HEK293 (cell line): ENCODE results near the gene GPI.

ENCODE experiments used
- EGR2 ChIP-seq: fragments of 450-650 bp; formaldehyde crosslinking; IDR thresholded peaks from 2 replicates; pipeline ENCODE4 v1.5.1; 2016; ENCODE audit warnings: low read depth, missing biosample characterization, missing genetic modification characterization
- GLIS2 ChIP-seq: fragments of 450-650 bp; formaldehyde crosslinking; IDR thresholded peaks from 2 replicates; pipeline ENCODE4 v1.5.1; 2016; ENCODE audit warnings: missing biosample characterization, missing genetic modification characterization
- SALL2 ChIP-seq: fragments of 450-650 bp; formaldehyde crosslinking; IDR thresholded peaks from 2 replicates; pipeline ENCODE4 v1.5.0; 2017; ENCODE audit warnings: missing biosample characterization, mild to moderate bottlenecking, missing genetic modification characterization, borderline replicate concordance
- SCRT2 ChIP-seq: fragments of 450-650 bp; formaldehyde crosslinking; IDR thresholded peaks from 2 replicates; pipeline ENCODE4 v1.5.1; 2016; ENCODE audit warnings: missing biosample characterization, missing genetic modification characterization
- YY2 ChIP-seq: fragments of 450-650 bp; formaldehyde crosslinking; IDR thresholded peaks from 2 replicates; pipeline ENCODE4 v1.5.1; 2016; ENCODE audit warnings: missing biosample characterization, missing genetic modification characterization
- ZFP37 ChIP-seq: fragments of 450-650 bp; formaldehyde crosslinking; IDR thresholded peaks from 2 replicates; pipeline ENCODE4 v1.5.1; 2016; ENCODE audit warnings: missing biosample characterization, missing genetic modification characterization
- ZNF10 ChIP-seq: fragments of 450-650 bp; formaldehyde crosslinking; IDR thresholded peaks from 2 replicates; pipeline ENCODE4 v1.5.1; 2017; ENCODE audit warnings: missing biosample characterization, missing genetic modification characterization
- ZNF16 ChIP-seq: fragments of 450-650 bp; formaldehyde crosslinking; IDR thresholded peaks from 2 replicates; pipeline ENCODE4 v1.5.1; 2016; ENCODE audit warnings: low read depth, missing biosample characterization, missing genetic modification characterization
- ZNF24 ChIP-seq: fragments of 450-650 bp; formaldehyde crosslinking; IDR thresholded peaks from 2 replicates; pipeline ENCODE4 v1.5.1; 2016; ENCODE audit warnings: missing biosample characterization, missing genetic modification characterization
- ZNF26 ChIP-seq: fragments of 450-650 bp; formaldehyde crosslinking; IDR thresholded peaks from 2 replicates; pipeline ENCODE4 v1.5.1; 2016; ENCODE audit warnings: missing biosample characterization, missing genetic modification characterization
- ZNF292 ChIP-seq: fragments of 450-650 bp; formaldehyde crosslinking; IDR thresholded peaks from 2 replicates; pipeline ENCODE4 v1.5.1; 2016; ENCODE audit warnings: low read depth, missing biosample characterization, missing genetic modification characterization, borderline replicate concordance
- ZNF394 ChIP-seq: fragments of 450-650 bp; formaldehyde crosslinking; IDR thresholded peaks from 2 replicates; pipeline ENCODE4 v1.5.1; 2016; ENCODE audit warnings: missing biosample characterization, missing genetic modification characterization, mild to moderate bottlenecking, moderate library complexity, borderline replicate concordance
- ZNF518A ChIP-seq: fragments of 450-650 bp; formaldehyde crosslinking; conservative IDR thresholded peaks from 2 replicates; pipeline ENCODE4 v1.5.1; 2016; ENCODE audit warnings: low read depth, missing biosample characterization, missing genetic modification characterization
- ZNF560 ChIP-seq: fragments of 450-650 bp; formaldehyde crosslinking; IDR thresholded peaks from 2 replicates; pipeline ENCODE4 v1.5.1; 2017; ENCODE audit warnings: missing biosample characterization, missing genetic modification characterization, borderline replicate concordance
- ZNF561 ChIP-seq: fragments of 450-650 bp; IDR thresholded peaks from 2 replicates; pipeline ENCODE4 v1.5.1; 2018; ENCODE audit warnings: missing biosample characterization, missing genetic modification characterization, borderline replicate concordance
- ZNF626 ChIP-seq: fragments of 450-650 bp; sonication (Bioruptor Pico); formaldehyde crosslinking; IDR thresholded peaks from 2 replicates; pipeline ENCODE4 v1.5.1; 2018; ENCODE audit warnings: missing biosample characterization, missing genetic modification characterization, inconsistent platforms
- ZNF629 ChIP-seq: fragments of 450-650 bp; formaldehyde crosslinking; IDR thresholded peaks from 2 replicates; pipeline ENCODE4 v1.5.1; 2017; ENCODE audit warnings: missing biosample characterization, missing genetic modification characterization
- ZNF843 ChIP-seq: fragments of 450-650 bp; formaldehyde crosslinking; IDR thresholded peaks from 2 replicates; pipeline ENCODE4 v1.5.1; 2016; ENCODE audit warnings: missing biosample characterization, missing genetic modification characterization
- TF ChIP-seq, protein P1 (sequence below): fragments of 450-650 bp; formaldehyde crosslinking; IDR thresholded peaks from 2 replicates; pipeline ENCODE4 v1.5.1; 2016; ENCODE audit warnings: missing biosample characterization, missing genetic modification characterization
- TF ChIP-seq, protein P2 (sequence below): fragments of 450-650 bp; formaldehyde crosslinking; IDR thresholded peaks from 2 replicates; pipeline ENCODE4 v1.5.1; 2016; ENCODE audit warnings: missing biosample characterization, missing genetic modification characterization
- TF ChIP-seq, protein P3 (sequence below): fragments of 450-650 bp; formaldehyde crosslinking; IDR thresholded peaks from 2 replicates; pipeline ENCODE4 v1.5.1; 2017; ENCODE audit warnings: missing biosample characterization, missing genetic modification characterization
- TF ChIP-seq, protein P4 (sequence below): fragments of 450-650 bp; formaldehyde crosslinking; IDR thresholded peaks from 2 replicates; pipeline ENCODE4 v1.5.1; 2016; ENCODE audit warnings: missing biosample characterization, missing genetic modification characterization

GPI gene

GRCh38 chr19:34336781-34337271, 28.2 kb upstream of the GPI start (continued):
- no peak for TF ChIP-seq ZNF518A (tag by site-specific recombination)
- peak; percentile 39; the same call in 1 of the 2 replicates for TF ChIP-seq EGR2 (tag by site-specific recombination)
- peak; percentile 50; the same call in 1 of the 2 replicates for TF ChIP-seq ZNF629 (tag by site-specific recombination)
- TF ChIP-seq ZNF560: no peak
- no peak for TF ChIP-seq ZNF16 (tag by site-specific recombination)
- no peak for TF ChIP-seq SCRT2 (tag by site-specific recombination)
- TF ChIP-seq ZNF292 (tag by site-specific recombination): no peak
- no peak for TF ChIP-seq ZNF24 (tag by site-specific recombination)
- no peak for TF ChIP-seq ZNF626
- TF ChIP-seq ZNF394 (tag by site-specific recombination): no peak
- TF ChIP-seq, protein P1, sequence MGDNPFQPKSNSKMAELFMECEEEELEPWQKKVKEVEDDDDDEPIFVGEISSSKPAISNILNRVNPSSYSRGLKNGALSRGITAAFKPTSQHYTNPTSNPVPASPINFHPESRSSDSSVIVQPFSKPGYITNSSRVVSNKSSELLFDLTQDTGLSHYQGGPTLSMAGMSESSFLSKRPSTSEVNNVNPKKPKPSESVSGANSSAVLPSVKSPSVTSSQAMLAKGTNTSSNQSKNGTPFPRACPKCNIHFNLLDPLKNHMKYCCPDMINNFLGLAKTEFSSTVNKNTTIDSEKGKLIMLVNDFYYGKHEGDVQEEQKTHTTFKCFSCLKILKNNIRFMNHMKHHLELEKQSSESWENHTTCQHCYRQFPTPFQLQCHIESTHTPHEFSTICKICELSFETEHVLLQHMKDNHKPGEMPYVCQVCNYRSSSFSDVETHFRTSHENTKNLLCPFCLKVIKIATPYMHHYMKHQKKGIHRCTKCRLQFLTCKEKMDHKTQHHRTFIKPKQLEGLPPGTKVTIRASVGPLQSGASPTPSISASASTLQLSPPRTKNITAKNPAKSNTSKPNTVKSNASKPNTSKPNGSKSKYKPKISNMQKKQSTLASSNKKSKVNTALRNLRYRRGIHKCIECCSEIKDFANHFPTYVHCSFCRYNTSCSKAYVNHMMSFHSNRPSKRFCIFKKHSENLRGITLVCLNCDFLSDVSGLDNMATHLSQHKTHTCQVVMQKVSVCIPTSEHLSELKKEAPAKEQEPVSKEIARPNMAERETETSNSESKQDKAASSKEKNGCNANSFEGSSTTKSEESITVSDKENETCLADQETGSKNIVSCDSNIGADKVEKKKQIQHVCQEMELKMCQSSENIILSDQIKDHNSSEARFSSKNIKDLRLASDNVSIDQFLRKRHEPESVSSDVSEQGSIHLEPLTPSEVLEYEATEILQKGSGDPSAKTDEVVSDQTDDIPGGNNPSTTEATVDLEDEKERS (tag by site-specific recombination): no peak
- no peak for TF ChIP-seq ZFP37 (tag by site-specific recombination)
- TF ChIP-seq, protein P2, sequence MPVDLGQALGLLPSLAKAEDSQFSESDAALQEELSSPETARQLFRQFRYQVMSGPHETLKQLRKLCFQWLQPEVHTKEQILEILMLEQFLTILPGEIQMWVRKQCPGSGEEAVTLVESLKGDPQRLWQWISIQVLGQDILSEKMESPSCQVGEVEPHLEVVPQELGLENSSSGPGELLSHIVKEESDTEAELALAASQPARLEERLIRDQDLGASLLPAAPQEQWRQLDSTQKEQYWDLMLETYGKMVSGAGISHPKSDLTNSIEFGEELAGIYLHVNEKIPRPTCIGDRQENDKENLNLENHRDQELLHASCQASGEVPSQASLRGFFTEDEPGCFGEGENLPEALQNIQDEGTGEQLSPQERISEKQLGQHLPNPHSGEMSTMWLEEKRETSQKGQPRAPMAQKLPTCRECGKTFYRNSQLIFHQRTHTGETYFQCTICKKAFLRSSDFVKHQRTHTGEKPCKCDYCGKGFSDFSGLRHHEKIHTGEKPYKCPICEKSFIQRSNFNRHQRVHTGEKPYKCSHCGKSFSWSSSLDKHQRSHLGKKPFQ (tag by site-specific recombination): no peak
- TF ChIP-seq ZNF26: no peak
- TF ChIP-seq ZNF843 (tag by site-specific recombination): no peak
- no peak for TF ChIP-seq GLIS2 (tag by site-specific recombination)
- TF ChIP-seq, protein P3, sequence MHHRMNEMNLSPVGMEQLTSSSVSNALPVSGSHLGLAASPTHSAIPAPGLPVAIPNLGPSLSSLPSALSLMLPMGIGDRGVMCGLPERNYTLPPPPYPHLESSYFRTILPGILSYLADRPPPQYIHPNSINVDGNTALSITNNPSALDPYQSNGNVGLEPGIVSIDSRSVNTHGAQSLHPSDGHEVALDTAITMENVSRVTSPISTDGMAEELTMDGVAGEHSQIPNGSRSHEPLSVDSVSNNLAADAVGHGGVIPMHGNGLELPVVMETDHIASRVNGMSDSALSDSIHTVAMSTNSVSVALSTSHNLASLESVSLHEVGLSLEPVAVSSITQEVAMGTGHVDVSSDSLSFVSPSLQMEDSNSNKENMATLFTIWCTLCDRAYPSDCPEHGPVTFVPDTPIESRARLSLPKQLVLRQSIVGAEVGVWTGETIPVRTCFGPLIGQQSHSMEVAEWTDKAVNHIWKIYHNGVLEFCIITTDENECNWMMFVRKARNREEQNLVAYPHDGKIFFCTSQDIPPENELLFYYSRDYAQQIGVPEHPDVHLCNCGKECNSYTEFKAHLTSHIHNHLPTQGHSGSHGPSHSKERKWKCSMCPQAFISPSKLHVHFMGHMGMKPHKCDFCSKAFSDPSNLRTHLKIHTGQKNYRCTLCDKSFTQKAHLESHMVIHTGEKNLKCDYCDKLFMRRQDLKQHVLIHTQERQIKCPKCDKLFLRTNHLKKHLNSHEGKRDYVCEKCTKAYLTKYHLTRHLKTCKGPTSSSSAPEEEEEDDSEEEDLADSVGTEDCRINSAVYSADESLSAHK: no peak
- TF ChIP-seq YY2 (tag by site-specific recombination): no peak
- no peak for TF ChIP-seq ZNF10 (tag by site-specific recombination)
- TF ChIP-seq, protein P4, sequence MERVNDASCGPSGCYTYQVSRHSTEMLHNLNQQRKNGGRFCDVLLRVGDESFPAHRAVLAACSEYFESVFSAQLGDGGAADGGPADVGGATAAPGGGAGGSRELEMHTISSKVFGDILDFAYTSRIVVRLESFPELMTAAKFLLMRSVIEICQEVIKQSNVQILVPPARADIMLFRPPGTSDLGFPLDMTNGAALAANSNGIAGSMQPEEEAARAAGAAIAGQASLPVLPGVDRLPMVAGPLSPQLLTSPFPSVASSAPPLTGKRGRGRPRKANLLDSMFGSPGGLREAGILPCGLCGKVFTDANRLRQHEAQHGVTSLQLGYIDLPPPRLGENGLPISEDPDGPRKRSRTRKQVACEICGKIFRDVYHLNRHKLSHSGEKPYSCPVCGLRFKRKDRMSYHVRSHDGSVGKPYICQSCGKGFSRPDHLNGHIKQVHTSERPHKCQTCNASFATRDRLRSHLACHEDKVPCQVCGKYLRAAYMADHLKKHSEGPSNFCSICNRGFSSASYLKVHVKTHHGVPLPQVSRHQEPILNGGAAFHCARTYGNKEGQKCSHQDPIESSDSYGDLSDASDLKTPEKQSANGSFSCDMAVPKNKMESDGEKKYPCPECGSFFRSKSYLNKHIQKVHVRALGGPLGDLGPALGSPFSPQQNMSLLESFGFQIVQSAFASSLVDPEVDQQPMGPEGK (tag by site-specific recombination): peak; percentile 49
- TF ChIP-seq SALL2 (tag by site-specific recombination): no peak
- no peak for TF ChIP-seq ZNF561
